ENCODE measurements around the gene TRPM4.

DNA sequence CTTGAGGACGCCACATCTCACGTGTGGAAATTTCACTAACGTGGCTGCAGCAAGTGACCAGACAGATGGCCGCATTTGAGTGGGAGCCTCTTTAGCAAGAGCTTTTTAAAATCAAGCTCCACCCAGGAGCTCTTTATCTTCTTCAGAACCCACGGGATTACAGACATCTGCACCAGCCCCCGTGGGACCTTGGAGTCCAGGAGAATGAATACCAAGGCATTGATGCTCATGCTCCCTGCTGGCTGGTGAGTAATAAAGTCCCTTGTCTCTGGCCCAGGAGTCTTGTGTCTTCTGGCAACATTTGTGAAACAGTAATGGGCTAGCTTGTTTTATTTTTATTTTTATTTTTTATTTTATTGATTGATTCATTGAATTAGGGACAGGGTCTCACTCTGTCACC lies 64.4 kb downstream of the TRPM4 start:
- TF ChIP-seq GABPA (IDR thresholded peaks at IDR 0.05; ENCODE audit: low read depth) (no peak), JUND (IDR thresholded peaks at IDR 0.05) (no peak), MAX (IDR thresholded peaks at IDR 0.05; ENCODE audit: low read depth) (no peak), CHD2 (IDR thresholded peaks at IDR 0.05; ENCODE audit: low read length, partially characterized antibody) (no peak), FOSL2 (IDR thresholded peaks at IDR 0.05; ENCODE audit: borderline replicate concordance, low read depth) (no peak), SIN3A (IDR thresholded peaks at IDR 0.05; ENCODE audit: borderline replicate concordance, low read depth, low read length) (no peak), NRF1 (IDR thresholded peaks at IDR 0.05; ENCODE audit: low read depth, low read length) (no peak)
- TF ChIP-seq, protein P1, sequence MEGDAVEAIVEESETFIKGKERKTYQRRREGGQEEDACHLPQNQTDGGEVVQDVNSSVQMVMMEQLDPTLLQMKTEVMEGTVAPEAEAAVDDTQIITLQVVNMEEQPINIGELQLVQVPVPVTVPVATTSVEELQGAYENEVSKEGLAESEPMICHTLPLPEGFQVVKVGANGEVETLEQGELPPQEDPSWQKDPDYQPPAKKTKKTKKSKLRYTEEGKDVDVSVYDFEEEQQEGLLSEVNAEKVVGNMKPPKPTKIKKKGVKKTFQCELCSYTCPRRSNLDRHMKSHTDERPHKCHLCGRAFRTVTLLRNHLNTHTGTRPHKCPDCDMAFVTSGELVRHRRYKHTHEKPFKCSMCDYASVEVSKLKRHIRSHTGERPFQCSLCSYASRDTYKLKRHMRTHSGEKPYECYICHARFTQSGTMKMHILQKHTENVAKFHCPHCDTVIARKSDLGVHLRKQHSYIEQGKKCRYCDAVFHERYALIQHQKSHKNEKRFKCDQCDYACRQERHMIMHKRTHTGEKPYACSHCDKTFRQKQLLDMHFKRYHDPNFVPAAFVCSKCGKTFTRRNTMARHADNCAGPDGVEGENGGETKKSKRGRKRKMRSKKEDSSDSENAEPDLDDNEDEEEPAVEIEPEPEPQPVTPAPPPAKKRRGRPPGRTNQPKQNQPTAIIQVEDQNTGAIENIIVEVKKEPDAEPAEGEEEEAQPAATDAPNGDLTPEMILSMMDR (IDR thresholded peaks at IDR 0.05), result no peak

All from SK-N-SH (cell line).